B cell (primary cell): Measurements from ENCODE around the gene ZDHHC7.

Experiments used
- EZH2 ChIP-seq: IDR thresholded peaks from 2 replicates; pipeline ENCODE4 v1.6.1; 2012; ENCODE audit warnings: borderline replicate concordance, low read depth, mild to moderate bottlenecking, moderate library complexity, low read length; ENCODE audit not compliant: insufficient read depth, poor library complexity, severe bottlenecking
- TF ChIP-seq, protein P1 (sequence below): fragments of 200-600 bp; IDR thresholded peaks from one replicate; pipeline ENCODE4 v1.8.0; 2022; ENCODE audit warnings: antibody characterized with exemption, mild to moderate bottlenecking

DNA sequence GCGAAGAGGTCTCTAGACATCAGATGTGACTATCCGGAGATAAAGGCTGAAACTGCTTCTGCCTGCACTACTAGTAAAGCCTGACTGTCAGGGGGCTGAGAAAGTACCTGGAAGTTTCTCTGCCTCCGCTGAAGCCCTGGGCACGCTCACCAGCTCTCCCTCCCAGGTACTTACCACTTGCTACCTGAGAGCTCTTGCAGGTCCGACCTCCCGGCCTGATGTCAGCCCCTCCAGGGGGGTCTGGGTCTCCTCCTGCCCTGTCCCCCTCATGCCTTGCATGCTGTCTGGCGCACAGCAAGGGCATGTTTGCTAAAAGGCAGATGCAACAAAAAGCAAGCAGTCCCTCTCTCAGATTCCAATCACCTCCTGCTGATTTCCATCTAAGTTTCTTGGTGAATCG lies 17.4 kb downstream of the ZDHHC7 start:
- TF ChIP-seq, protein P1, sequence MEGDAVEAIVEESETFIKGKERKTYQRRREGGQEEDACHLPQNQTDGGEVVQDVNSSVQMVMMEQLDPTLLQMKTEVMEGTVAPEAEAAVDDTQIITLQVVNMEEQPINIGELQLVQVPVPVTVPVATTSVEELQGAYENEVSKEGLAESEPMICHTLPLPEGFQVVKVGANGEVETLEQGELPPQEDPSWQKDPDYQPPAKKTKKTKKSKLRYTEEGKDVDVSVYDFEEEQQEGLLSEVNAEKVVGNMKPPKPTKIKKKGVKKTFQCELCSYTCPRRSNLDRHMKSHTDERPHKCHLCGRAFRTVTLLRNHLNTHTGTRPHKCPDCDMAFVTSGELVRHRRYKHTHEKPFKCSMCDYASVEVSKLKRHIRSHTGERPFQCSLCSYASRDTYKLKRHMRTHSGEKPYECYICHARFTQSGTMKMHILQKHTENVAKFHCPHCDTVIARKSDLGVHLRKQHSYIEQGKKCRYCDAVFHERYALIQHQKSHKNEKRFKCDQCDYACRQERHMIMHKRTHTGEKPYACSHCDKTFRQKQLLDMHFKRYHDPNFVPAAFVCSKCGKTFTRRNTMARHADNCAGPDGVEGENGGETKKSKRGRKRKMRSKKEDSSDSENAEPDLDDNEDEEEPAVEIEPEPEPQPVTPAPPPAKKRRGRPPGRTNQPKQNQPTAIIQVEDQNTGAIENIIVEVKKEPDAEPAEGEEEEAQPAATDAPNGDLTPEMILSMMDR, result no peak
- no peak for TF ChIP-seq EZH2
